PC-3 (cell line): ENCODE data around the gene SH2D3C. TPM values are rescaled to one million over a fixed set of nuclear protein-coding genes. Genes with fewer than 3 reads are reported as not detected.

Experiments
- ATAC-seq: fragments of 200-7000 bp; cut with Tn5 transposase; 2 replicates; pipeline ENCODE4 v1.9.1; 2020; ENCODE audit warnings: mild to moderate bottlenecking, moderate library complexity
- BruUV-seq: library from RNA; stranded (reverse); fragments of 400-500 nt; replicated peaks from 2 replicates; lab custom pipeline; 2021; lab: Mats Ljungman, UMichigan
- CTCF ChIA-PET: fragments of 300-600 bp; sonication (Branson Sonifier 250); formaldehyde crosslinking; loops from one replicate; lab custom pipeline; 2022; ENCODE audit warnings: antibody characterized with exemption; lab: Charles Lee
- POLR2A ChIA-PET: fragments of 300-600 bp; sonication (Branson Sonifier 250); formaldehyde crosslinking; loops from one replicate; lab custom pipeline; 2022; ENCODE audit warnings: antibody characterized with exemption; ENCODE audit not compliant: unreplicated experiment; lab: Charles Lee
- DNase-seq: peaks from one replicate; pipeline ENCODE4 v3.0.0-alpha.2; 2015
- H2AFZ ChIP-seq: fragments of 300-600 bp; sonication (generic); 2 replicates; pipeline ENCODE4 v1.6.0; 2016; ENCODE audit warnings: antibody characterized with exemption, low read length
- H3F3A ChIP-seq: fragments of 300-600 bp; sonication (generic); one replicate; pipeline ENCODE4 v1.6.0; 2017; ENCODE audit warnings: antibody characterized with exemption, low read length, control low read depth, mild to moderate bottlenecking; ENCODE audit not compliant: unreplicated experiment
- H3K27ac ChIP-seq: fragments of 300-600 bp; sonication (generic); 2 replicates; pipeline ENCODE4 v1.5.1; 2016; ENCODE audit warnings: mild to moderate bottlenecking, low read length
- H3K27me3 ChIP-seq: fragments of 300-600 bp; sonication (generic); 2 replicates; pipeline ENCODE4 v1.6.1; 2016; ENCODE audit warnings: low read length, mixed read lengths
- H3K36me3 ChIP-seq: fragments of 300-600 bp; sonication (generic); 2 replicates; pipeline ENCODE4 v1.6.1; 2016; ENCODE audit warnings: low read depth, mixed run types, low read length, mixed read lengths
- H3K4me1 ChIP-seq: fragments of 300-600 bp; sonication (generic); 2 replicates; pipeline ENCODE4 v1.5.1; 2016; ENCODE audit warnings: low read length; ENCODE audit not compliant: insufficient read depth
- H3K4me2 ChIP-seq: fragments of 300-600 bp; sonication (generic); 2 replicates; pipeline ENCODE4 v1.6.0; 2016; ENCODE audit warnings: low read length
- H3K4me3 ChIP-seq: fragments of 300-600 bp; sonication (generic); 2 replicates; pipeline ENCODE4 v1.5.1; 2016; ENCODE audit warnings: mild to moderate bottlenecking, low read length, mixed read lengths
- H3K79me2 ChIP-seq: fragments of 300-600 bp; sonication (generic); 2 replicates; pipeline ENCODE4 v1.6.1; 2017; ENCODE audit warnings: low read length, mixed read lengths
- H3K9ac ChIP-seq: fragments of 300-600 bp; sonication (generic); 2 replicates; pipeline ENCODE4 v1.6.0; 2016; ENCODE audit warnings: mild to moderate bottlenecking, low read length
- H3K9me2 ChIP-seq: fragments of 300-600 bp; sonication (generic); replicated peaks from 2 replicates; pipeline ENCODE4 v1.6.1; 2016; ENCODE audit warnings: mixed run types, low read length, mixed read lengths
- H3K9me3 ChIP-seq: fragments of 300-600 bp; sonication (generic); 2 replicates; pipeline ENCODE4 v1.6.1; 2016; ENCODE audit warnings: low read length, mixed read lengths
- H4K20me1 ChIP-seq: fragments of 300-600 bp; sonication (generic); 2 replicates; pipeline ENCODE4 v1.6.1; 2016; ENCODE audit warnings: low read length, mixed read lengths
- EZH2 ChIP-seq: fragments of 300-600 bp; sonication (generic); IDR thresholded peaks from one replicate; pipeline ENCODE4 v1.6.1; 2017; ENCODE audit warnings: antibody characterized with exemption, mild to moderate bottlenecking, low read length; ENCODE audit not compliant: unreplicated experiment
- EZH2phosphoT487 ChIP-seq: fragments of 300-600 bp; sonication (generic); IDR thresholded peaks from 2 replicates; pipeline ENCODE4 v1.6.1; 2018; ENCODE audit warnings: mild to moderate bottlenecking, antibody characterized with exemption, low read length, borderline replicate concordance
- intact Hi-C: fragments of 100-400 bp; cut with micrococcal nuclease; formaldehyde crosslinking; loops from 2 replicates; pipeline ENCODE4 v1.9.0; 2023
- total RNA-seq: library from RNA; depleted of rRNA; stranded (reverse); fragments of >200 nt; gene quantifications from 2 replicates; pipeline ENCODE4 v1.2.3, GENCODE V29; 2014
- TF ChIP-seq, protein P1 (sequence below): fragments of 300-600 bp; sonication (generic); conservative IDR thresholded peaks from 2 replicates; pipeline ENCODE4 v1.5.1; 2017; ENCODE audit warnings: antibody characterized with exemption, low read depth, mild to moderate bottlenecking, low read length

SH2D3C gene
- total RNA-seq, 1 experiment from 2014 or later: 0.26 TPM

DNA sequence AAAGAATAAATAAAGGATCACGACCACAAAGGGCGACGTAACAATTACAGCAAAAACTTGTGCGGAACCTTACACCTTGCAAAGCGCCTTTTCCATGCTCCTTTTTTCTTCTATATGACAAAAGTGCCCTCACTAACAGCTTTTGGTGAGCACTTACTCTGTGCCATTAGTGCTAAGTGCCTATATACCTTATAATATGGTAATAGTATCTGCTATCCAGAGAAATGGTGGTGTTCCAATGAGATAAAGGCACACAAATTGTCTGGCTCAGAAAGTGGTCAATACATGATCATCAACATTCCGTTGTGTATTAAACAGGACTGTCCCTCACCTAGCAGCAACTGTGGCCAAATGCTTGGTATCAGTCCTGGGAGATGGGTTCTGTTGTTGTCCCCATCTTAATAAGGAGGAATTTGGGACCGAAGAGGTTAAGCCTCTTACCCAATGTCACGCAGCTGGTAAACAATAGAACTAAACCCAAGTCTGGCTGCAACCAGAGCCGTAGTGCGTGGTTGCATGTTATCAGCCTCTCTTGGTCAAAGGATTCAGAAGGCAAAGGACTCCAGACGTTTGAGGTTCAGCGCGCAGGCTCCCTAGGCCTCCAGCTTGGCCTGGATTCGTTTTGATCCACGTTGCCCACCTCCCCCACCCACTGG is 42.8 kb downstream of the SH2D3C start:
- H3K27ac ChIP-seq: no peak overlapping the region
- no peak overlapping the region for H2AFZ ChIP-seq
- H3K4me3 ChIP-seq: no peak overlapping the region; the same call in 1 of the 2 replicates
- H3K4me2 ChIP-seq: 0 out of 2 replicates have a peak overlapping the region, but pooled peaks have one; percentile 94
- BruUV-seq: no TSS peak
- DNase-seq (no peak), ATAC-seq (no peak)
- peaks cover 12% of the 10 kb centered on the region for H3K4me1 ChIP-seq
- TF ChIP-seq EZH2phosphoT487 (no peak), EZH2 (no peak)
- TF ChIP-seq, protein P1, sequence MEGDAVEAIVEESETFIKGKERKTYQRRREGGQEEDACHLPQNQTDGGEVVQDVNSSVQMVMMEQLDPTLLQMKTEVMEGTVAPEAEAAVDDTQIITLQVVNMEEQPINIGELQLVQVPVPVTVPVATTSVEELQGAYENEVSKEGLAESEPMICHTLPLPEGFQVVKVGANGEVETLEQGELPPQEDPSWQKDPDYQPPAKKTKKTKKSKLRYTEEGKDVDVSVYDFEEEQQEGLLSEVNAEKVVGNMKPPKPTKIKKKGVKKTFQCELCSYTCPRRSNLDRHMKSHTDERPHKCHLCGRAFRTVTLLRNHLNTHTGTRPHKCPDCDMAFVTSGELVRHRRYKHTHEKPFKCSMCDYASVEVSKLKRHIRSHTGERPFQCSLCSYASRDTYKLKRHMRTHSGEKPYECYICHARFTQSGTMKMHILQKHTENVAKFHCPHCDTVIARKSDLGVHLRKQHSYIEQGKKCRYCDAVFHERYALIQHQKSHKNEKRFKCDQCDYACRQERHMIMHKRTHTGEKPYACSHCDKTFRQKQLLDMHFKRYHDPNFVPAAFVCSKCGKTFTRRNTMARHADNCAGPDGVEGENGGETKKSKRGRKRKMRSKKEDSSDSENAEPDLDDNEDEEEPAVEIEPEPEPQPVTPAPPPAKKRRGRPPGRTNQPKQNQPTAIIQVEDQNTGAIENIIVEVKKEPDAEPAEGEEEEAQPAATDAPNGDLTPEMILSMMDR: no peak
- CTCF ChIA-PET: interaction anchor here (1.3 to 1.6 kb wide), 4 partner anchors 20 to 184 kb away, joined by 5 to 19 read pairs (median 8); partner anchors contain the start of genes PTRH1 and TTC16
- POLR2A ChIA-PET: interaction anchor here (1.0 to 1.2 kb wide), 2 partner anchors 14 to 35 kb away, joined by 3 to 6 read pairs; no protein-coding TSS in a partner anchor
- intact Hi-C loops: loop anchor here (1.0 to 2.0 kb wide), 2 partner anchors 50 to 185 kb away; no protein-coding TSS in a partner anchor
- no peaks in the 10 kb centered on the region for H3K79me2 ChIP-seq
- H3K36me3 ChIP-seq: no peaks in the 10 kb centered on the region
- no peaks in the 10 kb centered on the region for H3K27me3 ChIP-seq
- no peaks in the 10 kb centered on the region for H3K9me3 ChIP-seq
- no peaks in the 10 kb centered on the region for H3K9me2 ChIP-seq
- no peaks in the 10 kb centered on the region for H4K20me1 ChIP-seq
- no peak overlapping the region for H3K9ac ChIP-seq
- no peaks in the 10 kb centered on the region for H3F3A ChIP-seq

DNA sequence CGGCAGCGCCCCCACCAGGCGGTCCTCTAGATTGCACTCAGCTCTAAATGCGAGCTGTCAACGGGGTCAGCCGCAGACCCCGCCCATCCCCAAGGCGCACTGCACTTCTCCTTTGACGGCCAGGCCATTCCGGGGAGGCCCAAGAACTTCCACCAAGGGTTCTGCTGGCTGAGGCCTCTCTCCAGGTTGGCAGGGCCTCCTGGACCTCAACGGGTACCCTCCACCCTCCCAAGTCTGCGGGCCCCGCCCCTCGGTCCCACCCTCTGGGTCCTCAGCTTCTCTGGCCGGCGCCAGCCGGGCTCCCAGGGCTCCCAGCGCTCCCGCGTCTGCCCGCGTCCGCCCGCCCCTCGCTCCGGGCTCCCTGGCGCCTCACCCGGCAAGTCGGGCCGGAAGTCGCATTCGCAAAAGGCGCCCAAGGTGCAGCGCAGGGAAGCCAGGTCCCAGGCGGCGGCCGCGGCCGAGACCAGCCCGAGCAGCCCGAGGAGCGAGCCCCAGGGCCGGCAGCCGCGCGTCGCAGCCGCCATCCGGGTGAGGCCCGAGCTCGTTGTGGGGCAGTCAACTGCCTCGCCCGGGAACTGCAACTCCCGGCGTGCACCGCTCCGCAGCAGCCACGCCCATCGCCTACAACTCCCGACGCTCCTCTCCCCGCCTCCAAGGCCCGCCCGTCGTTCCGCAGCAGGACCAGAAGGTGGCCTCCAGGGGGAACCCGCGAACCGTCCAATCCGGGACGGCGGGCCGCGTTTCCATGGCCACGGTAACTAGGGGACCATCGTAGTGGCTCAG is 43.5 kb downstream of the SH2D3C start, which contains the start of gene TOR2A:
TSS of gene TOR2A (minus strand) at position 548 of the 783 bp plus-strand sequence. CDS start at position 524, 24 bp downstream.
- no peaks in the 10 kb centered on the region for H3K79me2 ChIP-seq
- H3K9me3 ChIP-seq: no peaks in the 10 kb centered on the region
- H3K27me3 ChIP-seq: no peaks in the 10 kb centered on the region
- no TSS peak for BruUV-seq
- ChIA-PET CTCF (interaction anchor here (0.5 to 1.6 kb wide), 17 partner anchors 12 to 579 kb away, joined by 3 to 19 read pairs (median 5); partner anchors contain the start of genes CDK9, PTRH1, STXBP1 and TTC16), POLR2A (interaction anchor here (0.8 to 1.2 kb wide), 3 partner anchors 13 to 127 kb away, joined by 3 to 6 read pairs (median 3); no protein-coding TSS in a partner anchor)
- peak within 1 kb of the TSS; percentile 94 for H3K4me2 ChIP-seq
- no peaks in the 10 kb centered on the region for H4K20me1 ChIP-seq
- peak within 1 kb of the TSS; percentile 84 for H3K4me3 ChIP-seq
- H3K9me2 ChIP-seq: no peaks in the 10 kb centered on the region
- H3K36me3 ChIP-seq: no peaks in the 10 kb centered on the region
- peak within 1 kb of the TSS; percentile 71 for H3K9ac ChIP-seq
- TF ChIP-seq EZH2 (no peak), EZH2phosphoT487 (no peak)
- TF ChIP-seq, protein P1: peak; percentile 86
- peak within 1 kb of the TSS; percentile 83 for H2AFZ ChIP-seq
- intact Hi-C loops: loop anchor here (1.0 to 2.0 kb wide), 4 partner anchors 28 to 186 kb away; no protein-coding TSS in a partner anchor
- DNase-seq: peak; percentile 93
- H3K4me1 ChIP-seq: peaks cover 8% of the 10 kb centered on the region
- ATAC-seq: peak; percentile 96
- no peaks in the 10 kb centered on the region for H3F3A ChIP-seq
- H3K27ac ChIP-seq: peak within 1 kb of the TSS; percentile 39
